COR-L47 (cell line): ENCODE results near the gene PICALM.
"Not testable (repeated sequence)": the region's sequence is repeated elsewhere in the genome, so short reads cannot be mapped to it uniquely, and the experiment has no call there.

Source experiments
- DNase-seq: peaks from one replicate; lab custom pipeline; 2025; lab: John Stamatoyannopoulos, UW

PICALM gene

GRCh38 chr11:85941380-85941973 is 127.4 kb downstream of the PICALM start:
- DNase-seq = peak; percentile 48

DNA sequence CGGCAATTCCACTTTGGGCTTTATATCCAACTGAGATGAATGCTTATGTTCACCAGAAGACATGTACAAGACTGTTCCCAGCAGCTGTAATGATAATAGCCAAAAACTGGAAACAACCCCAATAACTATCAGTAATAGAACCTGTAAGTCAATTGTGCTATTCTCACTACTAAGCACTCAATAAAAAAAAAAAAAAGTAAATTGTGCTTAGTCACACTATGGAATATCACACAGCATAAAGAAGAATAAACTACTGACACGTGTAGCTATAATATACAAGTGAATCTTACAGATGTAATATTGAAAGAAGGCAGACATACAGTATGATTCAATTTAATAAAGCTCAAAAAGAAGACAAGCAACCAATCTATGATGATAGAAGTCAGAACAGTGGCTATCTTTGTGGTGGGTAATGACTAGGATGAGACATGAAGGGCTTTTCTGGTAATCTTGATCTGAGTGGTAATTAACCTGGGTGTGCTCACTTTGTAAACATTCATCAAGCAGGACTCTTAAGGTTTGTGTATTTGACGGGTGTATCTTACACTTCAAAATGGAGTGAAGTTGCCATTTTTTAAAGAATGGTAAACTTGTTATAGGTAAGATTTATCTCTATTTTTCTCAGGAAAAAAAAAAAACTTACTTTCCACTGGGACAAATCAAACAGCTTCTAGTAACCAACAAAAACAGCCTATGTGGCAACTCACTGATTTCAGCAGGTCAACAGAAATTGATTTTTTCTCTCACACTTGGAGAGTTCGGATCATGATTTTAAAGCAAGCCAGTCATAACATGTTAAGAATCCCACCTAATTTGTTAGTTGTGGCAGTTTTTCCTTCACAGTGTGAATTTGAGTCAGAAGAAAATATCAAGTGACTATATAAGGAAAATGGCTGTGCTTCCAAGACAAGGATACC is 129.5 kb downstream of the PICALM start:
- DNase-seq = no peak

DNA sequence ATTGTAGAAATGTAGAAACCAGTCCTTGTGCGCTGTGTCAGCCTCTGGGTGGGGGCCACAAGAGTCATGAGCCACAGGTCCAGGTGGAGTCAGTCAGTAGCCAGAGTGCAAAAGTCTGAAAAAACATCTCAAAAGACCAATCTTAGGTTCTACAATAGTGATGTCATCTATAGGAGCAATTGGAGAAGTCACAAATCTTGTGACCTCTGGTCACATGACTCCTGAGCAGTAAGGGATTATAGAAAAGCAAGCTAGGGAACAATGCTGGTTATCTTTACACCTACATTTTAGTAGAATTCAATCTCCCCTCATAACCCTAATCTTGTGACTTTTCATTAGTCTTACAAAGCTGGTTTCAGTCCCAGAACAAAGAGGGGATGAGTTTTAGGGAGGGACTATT is 131.0 kb downstream of the PICALM start:
- no peak for DNase-seq

GRCh38 chr11:85935751-85936150 is 133.1 kb downstream of the PICALM start:
- no peak for DNase-seq

- DNase-seq = no peak
Observed at GRCh38 chr11:85934596-85935169, 134.2 kb downstream of the PICALM start.

DNA sequence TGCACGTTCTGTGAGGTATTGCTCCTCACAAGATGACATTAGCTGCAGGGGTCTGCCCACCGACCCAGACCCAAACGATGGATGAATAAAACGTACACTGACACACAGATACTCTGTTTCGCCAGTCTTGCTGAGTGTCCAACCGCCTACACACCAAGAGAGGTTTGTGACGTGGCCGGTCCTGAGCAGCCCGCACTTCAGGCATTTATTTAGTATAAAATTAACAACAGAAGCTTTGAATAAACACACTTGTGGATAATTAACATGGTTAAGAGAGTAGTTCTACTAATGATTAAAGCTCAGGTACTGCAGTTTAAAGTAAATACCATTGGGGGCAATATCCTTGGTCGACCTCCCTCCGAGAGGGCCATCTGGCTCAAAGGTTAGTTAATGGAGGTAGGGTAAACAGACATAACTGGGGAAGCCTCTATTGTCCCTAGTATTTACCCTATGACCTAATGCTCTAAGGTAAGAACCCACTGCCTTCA is 138.0 kb downstream of the PICALM start:
- no peak for DNase-seq

GRCh38 chr11:85926653-85927214 is 142.2 kb downstream of the PICALM start:
- not testable (repeated sequence) for DNase-seq

GRCh38 chr11:85923455-85923854 is 145.4 kb downstream of the PICALM start:
- DNase-seq = no peak

DNA sequence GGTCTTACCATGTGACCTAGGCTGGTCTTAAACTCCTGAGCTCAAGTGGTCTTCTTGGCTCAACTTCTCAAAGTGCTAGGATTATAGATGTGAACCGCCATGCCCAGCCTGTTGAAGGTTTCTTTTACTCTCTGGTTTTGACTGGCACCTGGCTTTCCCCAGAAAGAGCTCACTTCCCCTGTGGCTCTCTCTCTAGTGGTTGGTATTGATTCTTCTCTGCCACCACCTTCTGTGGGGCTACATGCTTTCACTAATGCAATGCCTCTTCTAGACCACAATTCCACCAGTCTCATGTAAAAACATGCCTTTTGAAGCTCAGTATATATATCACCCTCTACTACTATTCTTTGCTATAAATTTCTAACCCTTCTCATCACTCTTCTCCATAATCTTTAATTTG is 146.5 kb downstream of the PICALM start:
- no peak for DNase-seq

DNA sequence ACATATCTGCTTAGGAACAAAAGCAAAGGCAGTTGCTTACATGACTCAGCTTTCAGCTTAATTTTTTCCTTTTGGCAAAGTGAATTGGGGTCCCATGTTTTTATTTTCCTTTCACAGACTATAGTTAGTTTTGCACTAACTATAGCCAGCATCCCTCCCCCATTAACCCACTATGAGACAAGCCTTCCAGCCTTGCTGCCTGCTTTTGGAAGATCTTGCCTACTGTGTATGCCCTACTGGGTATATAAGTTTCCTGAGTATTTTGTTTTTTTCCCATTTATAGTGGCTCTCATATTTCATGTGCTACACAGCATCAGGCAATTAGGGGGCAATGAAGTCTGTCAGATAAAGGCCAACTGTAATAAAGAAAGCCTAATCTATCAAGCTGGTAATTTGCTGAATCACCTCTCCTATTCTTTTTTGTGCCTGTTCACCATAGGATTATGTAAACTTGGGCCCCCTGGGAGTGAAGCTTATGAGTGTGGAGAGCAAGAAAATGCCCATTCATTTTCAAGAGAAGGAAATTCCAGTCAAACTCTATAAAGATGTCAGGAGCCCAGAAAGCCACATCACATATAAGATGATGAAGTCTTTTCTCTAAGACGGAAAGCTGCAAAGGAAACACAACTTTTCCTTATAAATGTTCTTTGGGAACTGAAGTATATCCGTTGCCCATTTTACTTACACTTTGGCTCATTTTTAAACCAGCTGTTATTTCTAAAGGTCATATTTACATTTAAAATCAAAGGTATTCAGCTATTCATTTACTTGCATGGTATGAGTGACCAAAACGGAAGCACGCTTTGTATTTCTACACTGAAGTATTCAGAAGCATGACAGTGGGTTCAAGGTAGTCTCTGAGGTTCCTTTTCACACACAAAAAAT is 149.7 kb downstream of the PICALM start:
- DNase-seq = no peak

GRCh38 chr11:85914425-85914824 is 154.5 kb downstream of the PICALM start:
- no peak for DNase-seq

DNA sequence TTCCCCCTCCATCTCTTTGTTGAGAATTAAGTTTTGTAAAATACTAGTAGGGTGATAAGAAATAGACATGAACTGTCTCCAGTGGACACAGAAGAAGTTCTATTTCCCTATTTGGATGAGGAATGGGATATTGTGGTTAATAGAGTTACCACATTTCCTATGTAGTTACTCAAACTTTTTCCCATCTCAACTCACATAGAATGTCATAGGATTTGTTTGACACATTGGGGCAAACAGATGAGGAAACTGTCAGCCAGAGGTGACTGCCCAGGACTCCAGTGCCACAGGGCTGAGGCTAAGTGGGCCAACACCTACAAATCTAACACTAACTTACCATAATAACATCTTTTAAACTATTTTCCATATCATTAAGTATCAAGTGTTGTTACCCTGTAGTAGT is 155.4 kb downstream of the PICALM start:
- no peak for DNase-seq

DNA sequence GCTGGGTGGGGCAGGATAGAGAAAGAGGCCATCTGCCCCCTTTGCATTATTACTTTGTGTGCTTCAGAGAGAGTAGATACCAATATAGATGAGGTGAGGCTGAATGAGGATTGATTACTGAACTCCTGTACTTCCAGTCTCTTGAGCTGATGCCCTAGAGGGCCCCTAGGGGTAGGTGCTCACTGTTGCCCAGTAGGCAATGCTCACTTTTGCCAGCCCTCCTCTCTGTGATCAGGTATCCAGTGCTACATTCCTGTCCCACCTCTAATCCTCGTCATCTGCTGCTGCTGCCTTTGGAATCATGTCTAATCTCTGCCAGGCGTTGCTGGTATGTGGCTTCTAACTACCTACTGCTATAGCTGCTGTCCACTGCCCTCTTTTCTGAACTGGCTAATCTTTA is 156.5 kb downstream of the PICALM start:
- no peak for DNase-seq
